Embryonic facial prominence (tissue), 1 donor: ENCODE measurements around the gene MRPL4.

Source experiments
- DNase-seq: peaks from one replicate; pipeline ENCODE4 v3.0.0-alpha.2; 2016; ENCODE audit errors: extremely low spot score

MRPL4 gene

GRCh38 chr19:10288662-10289166 lies 36.7 kb downstream of the MRPL4 start:
- no peak for DNase-seq

GRCh38 chr19:10289167-10289835 lies 37.3 kb downstream of the MRPL4 start:
- no peak for DNase-seq

GRCh38 chr19:10289836-10290356 lies 37.9 kb downstream of the MRPL4 start, which contains the start of gene ICAM5:
ICAM5 (plus strand) TSS chr19:10289952; CDS start chr19:10290044, 92 bp downstream.
- DNase-seq: no peak

- no peak for DNase-seq
Observed at GRCh38 chr19:10290357-10290875, 38.4 kb downstream of the MRPL4 start.

GRCh38 chr19:10290876-10291553 lies 39.0 kb downstream of the MRPL4 start:
- no peak for DNase-seq

GRCh38 chr19:10291554-10292205 lies 39.7 kb downstream of the MRPL4 start:
- no peak for DNase-seq

- no peak for DNase-seq
Observed at GRCh38 chr19:10292206-10292788, 40.3 kb downstream of the MRPL4 start.

GRCh38 chr19:10292789-10293636 lies 41.0 kb downstream of the MRPL4 start:
- DNase-seq: no peak

GRCh38 chr19:10293637-10294367 lies 41.8 kb downstream of the MRPL4 start:
- no peak for DNase-seq

GRCh38 chr19:10294368-10294697 lies 42.3 kb downstream of the MRPL4 start:
- no peak for DNase-seq

- no peak for DNase-seq
Observed at GRCh38 chr19:10295305-10295846, 43.4 kb downstream of the MRPL4 start.

GRCh38 chr19:10295847-10296591 lies 44.0 kb downstream of the MRPL4 start:
- no peak for DNase-seq

- no peak for DNase-seq
Observed at GRCh38 chr19:10299545-10300458, 47.8 kb downstream of the MRPL4 start.

GRCh38 chr19:10305139-10305806 lies 53.3 kb downstream of the MRPL4 start:
- no peak for DNase-seq

GRCh38 chr19:10306327-10306726 lies 54.3 kb downstream of the MRPL4 start:
- DNase-seq: no peak

GRCh38 chr19:10309423-10309822 lies 57.4 kb downstream of the MRPL4 start, which contains the start of gene ZGLP1:
ZGLP1 (minus strand) TSS chr19:10309815.
- DNase-seq: no peak
